A549 (cell line): ENCODE data around the gene EMC8.

Experiments
- CBX8 ChIP-seq: fragments of 200-600 bp; sonication (generic); IDR thresholded peaks from 2 replicates; pipeline ENCODE4 v1.6.1; 2016
- EP300 ChIP-seq, 2 experiments: fragments of >200 bp; sonication (Bioruptor Twin); formaldehyde crosslinking; IDR thresholded peaks; 2 replicates in 1 of 2; 3 replicates in 1 of 2; pipeline ENCODE4 v1.6.1; 2016 to 2017
- JUNB ChIP-seq: fragments of >200 bp; sonication (Bioruptor Twin); formaldehyde crosslinking; IDR thresholded peaks from 2 replicates; pipeline ENCODE4 v1.6.1; 2016
- POLR2A ChIP-seq: IDR thresholded peaks from 2 replicates; pipeline ENCODE4 v1.6.1; 2012; ENCODE audit warnings: mild to moderate bottlenecking, low read length
- RAD21 ChIP-seq, 2 experiments: fragments of >200 bp in 1 of 2; sonication (Bioruptor Twin) in 1 of 2; formaldehyde crosslinking in 1 of 2; IDR thresholded peaks in 1 of 2; conservative IDR thresholded peaks in 1 of 2; 2 replicates in 1 of 2; 3 replicates in 1 of 2; pipeline ENCODE4 v1.6.1; 2012 to 2018; ENCODE audit warnings: inconsistent platforms in 1 of 2
- RARB ChIP-seq: fragments of 250-450 bp; sonication (Bioruptor Pico); IDR thresholded peaks from 2 replicates; pipeline ENCODE4 v1.8.0; 2021; ENCODE audit warnings: mild to moderate bottlenecking, moderate library complexity
- RNF2 ChIP-seq: fragments of 200-600 bp; sonication (generic); IDR thresholded peaks from 2 replicates; pipeline ENCODE4 v1.6.1; 2016; ENCODE audit warnings: low read depth, mild to moderate bottlenecking, antibody characterized with exemption, moderate library complexity, borderline replicate concordance
- SREBF2 ChIP-seq: fragments of 450-650 bp; IDR thresholded peaks from 2 replicates; pipeline ENCODE4 v1.6.1; 2014; ENCODE audit warnings: mild to moderate bottlenecking, moderate library complexity
- ZC3H11A ChIP-seq: fragments of 450-650 bp; IDR thresholded peaks from 2 replicates; pipeline ENCODE4 v1.6.1; 2014; ENCODE audit warnings: antibody characterized with exemption, mild to moderate bottlenecking
- ZNF302 ChIP-seq: fragments of 250-450 bp; sonication (Bioruptor Pico); IDR thresholded peaks from 2 replicates; pipeline ENCODE4 v1.9.0; 2021; ENCODE audit warnings: inconsistent platforms, mild to moderate bottlenecking, moderate library complexity
- TF ChIP-seq, protein P1 (sequence below): fragments of >200 bp; sonication (Bioruptor Twin); formaldehyde crosslinking; IDR thresholded peaks from 3 replicates; pipeline ENCODE4 v1.5.1; 2016
- TF ChIP-seq, protein P2 (sequence below): IDR thresholded peaks from 2 replicates; pipeline ENCODE4 v1.6.1; 2012

DNA sequence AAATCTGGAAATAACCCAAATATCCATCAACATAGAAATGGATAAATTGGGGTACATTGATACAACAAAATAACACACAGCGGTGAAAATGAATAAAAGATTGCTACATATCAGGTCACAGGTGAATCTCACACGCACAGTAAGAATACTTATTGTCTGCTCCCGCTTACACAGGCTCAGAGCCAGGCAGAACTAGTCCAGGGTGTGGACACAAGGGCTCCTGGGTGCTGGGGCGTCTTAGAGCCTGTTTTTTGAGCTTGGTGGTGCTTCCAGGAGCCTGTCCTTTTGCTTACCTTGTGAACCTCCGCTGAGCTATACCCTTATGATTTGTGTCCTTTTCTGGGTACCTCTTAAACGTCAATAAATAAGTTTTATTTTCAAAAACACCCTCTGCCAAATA lies 28.6 kb downstream of the EMC8 start:
- TF ChIP-seq, protein P1, sequence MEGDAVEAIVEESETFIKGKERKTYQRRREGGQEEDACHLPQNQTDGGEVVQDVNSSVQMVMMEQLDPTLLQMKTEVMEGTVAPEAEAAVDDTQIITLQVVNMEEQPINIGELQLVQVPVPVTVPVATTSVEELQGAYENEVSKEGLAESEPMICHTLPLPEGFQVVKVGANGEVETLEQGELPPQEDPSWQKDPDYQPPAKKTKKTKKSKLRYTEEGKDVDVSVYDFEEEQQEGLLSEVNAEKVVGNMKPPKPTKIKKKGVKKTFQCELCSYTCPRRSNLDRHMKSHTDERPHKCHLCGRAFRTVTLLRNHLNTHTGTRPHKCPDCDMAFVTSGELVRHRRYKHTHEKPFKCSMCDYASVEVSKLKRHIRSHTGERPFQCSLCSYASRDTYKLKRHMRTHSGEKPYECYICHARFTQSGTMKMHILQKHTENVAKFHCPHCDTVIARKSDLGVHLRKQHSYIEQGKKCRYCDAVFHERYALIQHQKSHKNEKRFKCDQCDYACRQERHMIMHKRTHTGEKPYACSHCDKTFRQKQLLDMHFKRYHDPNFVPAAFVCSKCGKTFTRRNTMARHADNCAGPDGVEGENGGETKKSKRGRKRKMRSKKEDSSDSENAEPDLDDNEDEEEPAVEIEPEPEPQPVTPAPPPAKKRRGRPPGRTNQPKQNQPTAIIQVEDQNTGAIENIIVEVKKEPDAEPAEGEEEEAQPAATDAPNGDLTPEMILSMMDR = no peak
- TF ChIP-seq RAD21 (conservative IDR thresholded peaks at IDR 0.05 in 1 of 2, IDR thresholded peaks at IDR 0.05 in 1 of 2) = no peak
- TF ChIP-seq POLR2A = no peak
- TF ChIP-seq CBX8 = no peak
- TF ChIP-seq ZC3H11A = no peak
- no peak for TF ChIP-seq EP300 (IDR thresholded peaks at IDR 0.05)
- no peak for TF ChIP-seq ZNF302 (CRISPR knock-in tag)
- TF ChIP-seq, protein P2, sequence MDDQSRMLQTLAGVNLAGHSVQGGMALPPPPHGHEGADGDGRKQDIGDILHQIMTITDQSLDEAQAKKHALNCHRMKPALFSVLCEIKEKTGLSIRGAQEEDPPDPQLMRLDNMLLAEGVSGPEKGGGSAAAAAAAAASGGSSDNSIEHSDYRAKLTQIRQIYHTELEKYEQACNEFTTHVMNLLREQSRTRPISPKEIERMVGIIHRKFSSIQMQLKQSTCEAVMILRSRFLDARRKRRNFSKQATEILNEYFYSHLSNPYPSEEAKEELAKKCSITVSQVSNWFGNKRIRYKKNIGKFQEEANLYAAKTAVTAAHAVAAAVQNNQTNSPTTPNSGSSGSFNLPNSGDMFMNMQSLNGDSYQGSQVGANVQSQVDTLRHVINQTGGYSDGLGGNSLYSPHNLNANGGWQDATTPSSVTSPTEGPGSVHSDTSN = no peak
- no peak for TF ChIP-seq RARB (CRISPR knock-in tag)
- TF ChIP-seq RNF2 = no peak
- no peak for TF ChIP-seq JUNB
- no peak for TF ChIP-seq SREBF2
